Measurements from ENCODE around the gene FLT3LG. TPM values are rescaled to one million over a fixed set of nuclear protein-coding genes. Genes with fewer than 3 reads are reported as not detected.

FLT3LG gene
- total and polyA plus RNA-seq, 9 of the 15 experiments (the other 6 are each of a cell fraction or from before 2014, with no cell fraction given): 0.31 to 6.4 (median 1.1) TPM

DNA sequence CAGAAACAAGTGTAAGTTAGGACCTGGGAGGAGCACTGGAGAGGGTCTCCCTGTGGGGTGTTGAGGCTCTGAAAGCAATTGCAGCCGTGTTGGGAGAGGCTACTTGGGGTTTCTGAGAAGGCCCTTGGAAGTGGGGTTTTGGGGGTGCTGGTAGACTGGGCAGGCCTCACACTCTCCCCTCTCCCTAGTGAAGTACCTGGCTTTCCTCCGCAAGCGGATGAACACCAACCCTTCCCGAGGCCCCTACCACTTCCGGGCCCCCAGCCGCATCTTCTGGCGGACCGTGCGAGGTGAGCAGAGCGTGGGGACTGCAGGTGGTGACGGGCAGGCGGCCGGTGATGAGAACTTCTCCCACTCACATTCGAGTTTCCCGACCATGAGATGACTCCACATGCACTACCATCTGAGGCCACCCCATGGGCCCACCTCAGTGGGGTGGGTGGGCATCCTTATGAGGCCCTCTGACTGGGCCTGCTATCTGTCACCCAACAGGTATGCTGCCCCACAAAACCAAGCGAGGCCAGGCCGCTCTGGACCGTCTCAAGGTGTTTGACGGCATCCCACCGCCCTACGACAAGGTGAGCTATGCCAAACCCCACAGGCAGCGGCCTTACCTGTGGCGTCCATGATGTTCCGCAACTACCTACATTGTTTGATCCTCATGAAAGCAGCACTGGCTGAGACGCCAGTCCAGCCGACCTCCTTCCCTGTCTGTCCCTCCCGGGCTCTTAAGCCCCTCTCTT, 16.4 kb downstream of the FLT3LG start (continued):
- TF ChIP-seq, protein P1, sequence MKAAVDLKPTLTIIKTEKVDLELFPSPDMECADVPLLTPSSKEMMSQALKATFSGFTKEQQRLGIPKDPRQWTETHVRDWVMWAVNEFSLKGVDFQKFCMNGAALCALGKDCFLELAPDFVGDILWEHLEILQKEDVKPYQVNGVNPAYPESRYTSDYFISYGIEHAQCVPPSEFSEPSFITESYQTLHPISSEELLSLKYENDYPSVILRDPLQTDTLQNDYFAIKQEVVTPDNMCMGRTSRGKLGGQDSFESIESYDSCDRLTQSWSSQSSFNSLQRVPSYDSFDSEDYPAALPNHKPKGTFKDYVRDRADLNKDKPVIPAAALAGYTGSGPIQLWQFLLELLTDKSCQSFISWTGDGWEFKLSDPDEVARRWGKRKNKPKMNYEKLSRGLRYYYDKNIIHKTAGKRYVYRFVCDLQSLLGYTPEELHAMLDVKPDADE (conservative IDR thresholded peaks at IDR 0.05; ENCODE audit: control insufficient read depth, low read depth, low read length): no peak
- TF ChIP-seq, protein P2, sequence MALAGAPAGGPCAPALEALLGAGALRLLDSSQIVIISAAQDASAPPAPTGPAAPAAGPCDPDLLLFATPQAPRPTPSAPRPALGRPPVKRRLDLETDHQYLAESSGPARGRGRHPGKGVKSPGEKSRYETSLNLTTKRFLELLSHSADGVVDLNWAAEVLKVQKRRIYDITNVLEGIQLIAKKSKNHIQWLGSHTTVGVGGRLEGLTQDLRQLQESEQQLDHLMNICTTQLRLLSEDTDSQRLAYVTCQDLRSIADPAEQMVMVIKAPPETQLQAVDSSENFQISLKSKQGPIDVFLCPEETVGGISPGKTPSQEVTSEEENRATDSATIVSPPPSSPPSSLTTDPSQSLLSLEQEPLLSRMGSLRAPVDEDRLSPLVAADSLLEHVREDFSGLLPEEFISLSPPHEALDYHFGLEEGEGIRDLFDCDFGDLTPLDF (CRISPR knock-in tag; IDR thresholded peaks at IDR 0.05): 0 out of 2 replicates have a peak, but pooled peaks have one; percentile 16
- TF ChIP-seq CBX5 (IDR thresholded peaks at IDR 0.05; ENCODE audit: borderline replicate concordance, low read depth) (no peak), MAFG (tag; conservative IDR thresholded peaks at IDR 0.05) (no peak), ZZZ3 (IDR thresholded peaks at IDR 0.05) (no peak), ZC3H8 (IDR thresholded peaks at IDR 0.05) (no peak)
- TF ChIP-seq, protein P3, sequence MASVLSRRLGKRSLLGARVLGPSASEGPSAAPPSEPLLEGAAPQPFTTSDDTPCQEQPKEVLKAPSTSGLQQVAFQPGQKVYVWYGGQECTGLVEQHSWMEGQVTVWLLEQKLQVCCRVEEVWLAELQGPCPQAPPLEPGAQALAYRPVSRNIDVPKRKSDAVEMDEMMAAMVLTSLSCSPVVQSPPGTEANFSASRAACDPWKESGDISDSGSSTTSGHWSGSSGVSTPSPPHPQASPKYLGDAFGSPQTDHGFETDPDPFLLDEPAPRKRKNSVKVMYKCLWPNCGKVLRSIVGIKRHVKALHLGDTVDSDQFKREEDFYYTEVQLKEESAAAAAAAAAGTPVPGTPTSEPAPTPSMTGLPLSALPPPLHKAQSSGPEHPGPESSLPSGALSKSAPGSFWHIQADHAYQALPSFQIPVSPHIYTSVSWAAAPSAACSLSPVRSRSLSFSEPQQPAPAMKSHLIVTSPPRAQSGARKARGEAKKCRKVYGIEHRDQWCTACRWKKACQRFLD (CRISPR knock-in tag; IDR thresholded peaks at IDR 0.05): no peak
